Activated CD8-positive, alpha-beta T cell treated with anti-CD3 and anti-CD28 coated beads, Interleukin-2, amount 10 ng/mL, durations not matched to agents 7 days and 5 days (primary cell): Measurements from ENCODE around the gene TEX28. TPM values are rescaled to one million over a fixed set of nuclear protein-coding genes. Genes with fewer than 3 reads are reported as not detected.
"Not testable (repeated sequence)": the region's sequence is repeated elsewhere in the genome, so short reads cannot be mapped to it uniquely, and the experiment has no call there.

ENCODE experiments used
- ATAC-seq: fragments of 150-1000 bp; cut with Tn5 transposase; one replicate; pipeline ENCODE4 v1.10.0; 2021; ENCODE audit warnings: moderate library complexity
- CTCF ChIA-PET: fragments of 350-600 bp; sonication (Branson Sonifier 250); formaldehyde crosslinking; loops from one replicate; lab custom pipeline; 2021; ENCODE audit warnings: antibody characterized with exemption; lab: Charles Lee
- POLR2A ChIA-PET: fragments of 350-600 bp; sonication (Branson Sonifier 250); formaldehyde crosslinking; loops from one replicate; lab custom pipeline; 2021; ENCODE audit warnings: antibody characterized with exemption; lab: Charles Lee
- DNase-seq: peaks from one replicate; pipeline ENCODE4 v3.0.0-alpha.2; 2020
- H3K27ac Mint-ChIP-seq: one replicate; pipeline ENCODE4 v1.8.0; 2021; ENCODE audit warnings: mild to moderate bottlenecking, mixed read lengths
- H3K27me3 Mint-ChIP-seq: one replicate; pipeline ENCODE4 v1.8.0; 2021; ENCODE audit warnings: low read depth, mixed read lengths
- H3K36me3 Mint-ChIP-seq: one replicate; pipeline ENCODE4 v1.8.0; 2021; ENCODE audit warnings: low read depth, mixed read lengths
- H3K4me1 Mint-ChIP-seq: one replicate; pipeline ENCODE4 v1.8.0; 2021; ENCODE audit warnings: low read depth, mixed read lengths
- H3K4me3 Mint-ChIP-seq: one replicate; pipeline ENCODE4 v1.8.0; 2021; ENCODE audit warnings: mild to moderate bottlenecking, mixed read lengths
- H3K9me3 Mint-ChIP-seq: one replicate; pipeline ENCODE4 v1.8.0; 2022; ENCODE audit warnings: mixed read lengths; ENCODE audit not compliant: insufficient read depth
- total RNA-seq, 2 experiments: library from RNA; stranded (reverse); gene quantifications; one replicate each; pipeline ENCODE4 v1.2.3, GENCODE V29; 2021

The TEX28 gene
- total RNA-seq, 2 experiments from 2014 or later, result not detected

- POLR2A ChIA-PET, result not testable (repeated sequence)
Observed at GRCh38 chrX:154226706-154227105, 68.2 kb downstream of the TEX28 start.

GRCh38 chrX:154225292-154225691, 69.6 kb downstream of the TEX28 start:
- CTCF ChIA-PET, POLR2A ChIA-PET, DNase-seq, H3K4me1 Mint-ChIP-seq, H3K4me3 Mint-ChIP-seq, H3K36me3 Mint-ChIP-seq, H3K9me3 Mint-ChIP-seq, ATAC-seq, H3K27ac Mint-ChIP-seq, H3K27me3 Mint-ChIP-seq: not testable (repeated sequence)

More at GRCh38 chrX:154226706-154227105, 68.2 kb downstream of the TEX28 start:
- CTCF ChIA-PET, H3K4me3 Mint-ChIP-seq, DNase-seq, H3K36me3 Mint-ChIP-seq, H3K4me1 Mint-ChIP-seq, H3K9me3 Mint-ChIP-seq, H3K27ac Mint-ChIP-seq, H3K27me3 Mint-ChIP-seq, ATAC-seq: not testable (repeated sequence)

Other genes starting within 250 kb of the TEX28 start
- 10 to 100 TPM; 65.4 to 65.5 TPM for gene MECP2, start 197.4 kb downstream of the TEX28 start, total RNA-seq
- not detected for gene OPN1LW, start 150.9 kb downstream of the TEX28 start, total RNA-seq
- not detected for gene OPN1MW, start 112.5 kb downstream of the TEX28 start, total RNA-seq
- gene OPN1MW2, start 75.4 kb downstream of the TEX28 start, total RNA-seq, result not detected
- gene OPN1MW3, start 37.5 kb downstream of the TEX28 start, total RNA-seq, result not detected
- gene TKTL1, start 671 bp upstream of the TEX28 start, total RNA-seq, result 1 to 10 TPM; 1.3 to 1.5 TPM
- 1,000 to 10,000 TPM; 1,371 to 1,454 TPM for gene FLNA, start 79.5 kb upstream of the TEX28 start, total RNA-seq
- gene EMD, start 84.2 kb upstream of the TEX28 start, total RNA-seq, result 10 to 100 TPM; 65.9 to 66.0 TPM
- gene RPL10, start 103.3 kb upstream of the TEX28 start, total RNA-seq, result 1,000 to 10,000 TPM; 2,758 to 2,862 TPM
- gene DNASE1L1, start 114.1 kb upstream of the TEX28 start, total RNA-seq, result 10 to 100 TPM; 22.5 to 26.5 TPM
- gene TAFAZZIN, start 116.4 kb upstream of the TEX28 start, total RNA-seq, result 10 to 100 TPM; 76.5 to 77.4 TPM
- gene ATP6AP1, start 133.6 kb upstream of the TEX28 start, total RNA-seq, result 10 to 100 TPM; 41.5 to 43.5 TPM
- 10 to 100 TPM; 92.7 to 95.5 TPM for gene GDI1, start 142.0 kb upstream of the TEX28 start, total RNA-seq
- 10 to 100 TPM; 62.7 to 63.5 TPM for gene FAM50A, start 149.0 kb upstream of the TEX28 start, total RNA-seq
- gene PLXNA3, start 163.2 kb upstream of the TEX28 start, total RNA-seq, result 10 to 100 TPM; 48.9 to 53.6 TPM
- 10 to 100 TPM; 49.6 to 51.0 TPM for gene LAGE3, start 184.2 kb upstream of the TEX28 start, total RNA-seq
- 10 to 100 TPM; 52.1 to 54.0 TPM for gene UBL4A, start 191.5 kb upstream of the TEX28 start, total RNA-seq
- gene SLC10A3, start 195.5 kb upstream of the TEX28 start, total RNA-seq, result 10 to 100 TPM; 29.1 to 30.8 TPM
- gene FAM3A, start 221.1 kb upstream of the TEX28 start, total RNA-seq, result 10 to 100 TPM; 28.5 to 31.6 TPM